ENCODE measurements around the gene CHST11. TPM values are rescaled to one million over a fixed set of nuclear protein-coding genes. Genes with fewer than 3 reads are reported as not detected.
"Not testable (repeated sequence)": the region's sequence is repeated elsewhere in the genome, so short reads cannot be mapped to it uniquely, and the experiment has no call there.

The CHST11 gene
- total RNA-seq, 2 donors from 2014 or later: 4.6 to 14.5 TPM

DNA sequence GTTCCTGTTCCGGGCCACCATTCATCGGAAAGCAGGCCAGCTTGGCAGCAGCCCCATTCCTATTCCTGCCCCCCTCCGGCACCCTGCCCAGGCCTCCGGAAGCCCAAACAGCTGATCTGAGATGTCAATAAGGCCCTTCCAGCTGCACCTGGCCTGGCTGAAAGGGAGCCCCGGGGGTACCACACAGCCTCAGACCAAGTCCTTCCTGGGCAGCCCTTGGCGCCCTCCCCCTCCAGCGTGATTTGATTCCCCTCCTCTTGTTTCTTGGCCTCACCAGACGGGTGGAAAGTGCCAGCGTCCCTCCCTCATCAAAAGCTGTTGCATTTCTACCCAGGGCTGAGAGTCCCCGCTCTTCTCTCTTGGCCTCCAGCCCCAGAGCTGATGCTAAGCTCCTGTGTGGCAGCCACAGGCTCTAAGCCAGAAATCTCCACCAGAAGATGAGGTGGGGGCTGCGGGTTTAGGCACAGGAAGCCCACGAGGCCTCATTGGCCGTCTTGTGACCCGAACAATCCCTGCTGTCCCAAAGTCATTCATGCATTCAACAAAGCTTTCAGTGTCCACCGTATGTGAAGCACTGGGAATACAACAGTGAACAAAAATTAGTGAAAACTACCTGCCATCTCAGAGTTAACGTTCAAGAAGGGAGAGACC is 285.9 kb downstream of the CHST11 start:
- peak in 1 of 4 donors; percentile 18 for DNase-seq

DNA sequence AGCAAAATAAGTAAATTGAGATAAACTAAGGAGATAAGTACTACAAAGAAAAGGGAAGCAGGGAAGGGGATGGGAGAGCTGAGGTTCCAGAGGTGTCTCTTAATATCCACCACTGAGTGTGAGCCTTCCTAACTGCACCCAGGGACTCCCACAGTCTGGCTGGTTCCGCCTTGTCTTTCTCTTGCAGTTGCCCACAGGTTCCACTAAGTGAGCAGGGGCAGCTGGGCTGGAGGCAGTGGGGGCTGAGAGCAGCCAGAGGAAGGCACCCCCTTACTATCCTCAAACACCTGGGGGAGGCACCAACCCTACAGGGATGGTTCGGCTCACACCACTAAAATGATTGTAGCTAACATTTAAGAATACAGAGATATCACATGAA is 286.4 kb downstream of the CHST11 start:
- ATAC-seq: no peak
- no peaks in the 10 kb centered on the region for H3K27me3 ChIP-seq
- no peak overlapping the region for H3K27ac ChIP-seq
- intact Hi-C loops (cut with DNase I): no loop called here
- no peaks in the 10 kb centered on the region for H3K4me1 ChIP-seq
- no peak overlapping the region for H3K4me3 ChIP-seq
- TF ChIP-seq, protein P1, sequence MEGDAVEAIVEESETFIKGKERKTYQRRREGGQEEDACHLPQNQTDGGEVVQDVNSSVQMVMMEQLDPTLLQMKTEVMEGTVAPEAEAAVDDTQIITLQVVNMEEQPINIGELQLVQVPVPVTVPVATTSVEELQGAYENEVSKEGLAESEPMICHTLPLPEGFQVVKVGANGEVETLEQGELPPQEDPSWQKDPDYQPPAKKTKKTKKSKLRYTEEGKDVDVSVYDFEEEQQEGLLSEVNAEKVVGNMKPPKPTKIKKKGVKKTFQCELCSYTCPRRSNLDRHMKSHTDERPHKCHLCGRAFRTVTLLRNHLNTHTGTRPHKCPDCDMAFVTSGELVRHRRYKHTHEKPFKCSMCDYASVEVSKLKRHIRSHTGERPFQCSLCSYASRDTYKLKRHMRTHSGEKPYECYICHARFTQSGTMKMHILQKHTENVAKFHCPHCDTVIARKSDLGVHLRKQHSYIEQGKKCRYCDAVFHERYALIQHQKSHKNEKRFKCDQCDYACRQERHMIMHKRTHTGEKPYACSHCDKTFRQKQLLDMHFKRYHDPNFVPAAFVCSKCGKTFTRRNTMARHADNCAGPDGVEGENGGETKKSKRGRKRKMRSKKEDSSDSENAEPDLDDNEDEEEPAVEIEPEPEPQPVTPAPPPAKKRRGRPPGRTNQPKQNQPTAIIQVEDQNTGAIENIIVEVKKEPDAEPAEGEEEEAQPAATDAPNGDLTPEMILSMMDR (IDR thresholded peaks at IDR 0.05): no peak
- no peak for TF ChIP-seq POLR2A (IDR thresholded peaks at IDR 0.05)
- WGBS, 2 donors: 91 to 100% methylated on average over 2 of the region's 2 CpGs
- H3K36me3 ChIP-seq (replicated peaks in 1 of 2; ENCODE audit: insufficient read depth in 1 of 2, low read depth in 2 of 2): no peaks in the 10 kb centered on the region
- no peak for DNase-seq
- no peaks in the 10 kb centered on the region for H3K9me3 ChIP-seq

More for the DNA sequence above, 285.9 kb downstream of the CHST11 start:
- H3K9me3 ChIP-seq: no peaks in the 10 kb centered on the region
- H3K27me3 ChIP-seq: no peaks in the 10 kb centered on the region
- WGBS, 2 donors: 68 to 70% methylated on average over 16 of the region's 16 CpGs
- H3K27ac ChIP-seq: no peak overlapping the region
- intact Hi-C loops (cut with DNase I): no loop called here
- TF ChIP-seq, protein P1 (IDR thresholded peaks at IDR 0.05): no peak
- TF ChIP-seq POLR2A (IDR thresholded peaks at IDR 0.05): no peak
- no peak for ATAC-seq
- no peaks in the 10 kb centered on the region for H3K4me1 ChIP-seq
- H3K4me3 ChIP-seq: no peak overlapping the region
- H3K36me3 ChIP-seq (replicated peaks in 1 of 2; ENCODE audit: insufficient read depth in 1 of 2, low read depth in 2 of 2): no peaks in the 10 kb centered on the region

DNA sequence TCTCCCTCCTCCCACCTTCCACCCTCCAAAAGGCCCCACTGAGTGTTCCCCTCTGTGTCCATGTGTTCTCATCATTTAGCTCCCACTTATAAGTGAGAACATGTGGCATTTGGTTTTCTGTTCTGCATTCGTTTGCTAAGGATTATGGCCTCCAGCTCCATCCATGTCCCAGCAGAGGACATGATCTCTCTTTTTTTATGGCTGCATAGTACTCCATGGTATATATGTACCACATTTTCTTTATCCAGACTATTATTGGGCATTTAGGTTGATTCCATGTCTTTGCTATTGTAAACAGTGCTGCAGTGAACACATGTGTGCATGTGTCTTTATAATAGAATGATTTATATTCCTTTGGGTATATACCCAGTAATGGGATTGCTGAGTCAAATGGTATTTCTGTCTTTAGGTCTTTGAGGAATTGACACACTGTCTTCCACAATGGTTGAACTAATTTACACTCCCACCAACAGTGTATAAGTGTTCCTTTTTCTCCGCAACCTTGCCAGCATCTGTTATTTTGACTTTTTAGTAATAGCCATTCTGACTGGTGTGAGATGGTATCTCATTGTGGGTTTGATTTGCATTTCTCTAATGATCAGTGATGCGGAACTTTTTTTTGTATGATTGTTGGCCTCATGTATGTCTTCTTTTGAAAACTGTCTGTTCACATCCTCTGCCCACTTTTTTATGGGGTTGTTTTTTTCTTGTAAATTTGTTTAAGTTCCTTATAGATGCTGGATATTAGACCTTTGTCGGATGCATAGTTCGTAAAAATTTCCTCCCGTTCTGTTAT is 287.2 kb downstream of the CHST11 start:
- H3K27me3 ChIP-seq; H3K4me3 ChIP-seq; DNase-seq; ATAC-seq; H3K36me3 ChIP-seq (replicated peaks in 1 of 2; ENCODE audit: insufficient read depth in 1 of 2, low read depth in 2 of 2); H3K27ac ChIP-seq; H3K4me1 ChIP-seq; H3K9me3 ChIP-seq; intact Hi-C loops (cut with DNase I): not testable (repeated sequence)
- 93 to 94% methylated on average over 6 of the region's 6 CpGs for WGBS, 2 donors

- H3K4me1 ChIP-seq: no peaks in the 10 kb centered on the region
- intact Hi-C loops (cut with DNase I): no loop called here
- TF ChIP-seq, protein P1 (IDR thresholded peaks at IDR 0.05): no peak
- TF ChIP-seq POLR2A (IDR thresholded peaks at IDR 0.05): no peak
These were observed 289.8 kb downstream of the CHST11 start for GRCh38 chr12:104746467-104747088.

DNA sequence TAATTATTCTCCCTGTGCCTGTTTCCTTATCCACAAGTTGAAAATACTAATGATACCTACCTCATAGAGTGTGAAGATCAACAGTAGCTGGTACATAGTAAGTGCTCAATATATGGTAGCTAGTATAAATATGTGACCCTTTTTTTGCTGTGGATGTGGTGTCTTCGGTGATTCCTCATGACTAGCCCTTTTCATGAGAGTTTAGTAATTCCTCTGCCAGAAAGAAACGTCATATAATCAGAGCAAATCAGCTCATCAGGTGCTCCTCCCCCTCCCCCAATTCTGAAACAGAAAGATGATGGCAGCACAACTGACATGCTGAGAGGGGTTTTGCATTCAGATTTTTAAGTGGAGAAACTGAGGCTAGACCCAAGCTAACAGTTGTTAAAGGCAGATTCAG is 290.6 kb downstream of the CHST11 start:
- H3K4me3 ChIP-seq: no peak overlapping the region
- intact Hi-C loops (cut with DNase I): no loop called here
- no peaks in the 10 kb centered on the region for H3K36me3 ChIP-seq (replicated peaks in 1 of 2; ENCODE audit: insufficient read depth in 1 of 2, low read depth in 2 of 2)
- no peak for ATAC-seq
- DNase-seq: no peak
- WGBS, 2 donors: 70 to 72% methylated on average over 2 of the region's 2 CpGs
- no peaks in the 10 kb centered on the region for H3K9me3 ChIP-seq
- no peaks in the 10 kb centered on the region for H3K27me3 ChIP-seq
- no peaks in the 10 kb centered on the region for H3K4me1 ChIP-seq
- no peak overlapping the region for H3K27ac ChIP-seq
- TF ChIP-seq, protein P1 (IDR thresholded peaks at IDR 0.05): no peak
- TF ChIP-seq POLR2A (IDR thresholded peaks at IDR 0.05): no peak

More at GRCh38 chr12:104746467-104747088, 289.8 kb downstream of the CHST11 start:
- Histone ChIP-seq H3K9me3 (no peaks in the 10 kb centered on the region), H3K27me3 (no peaks in the 10 kb centered on the region), H3K27ac (no peak overlapping the region), H3K36me3 (replicated peaks in 1 of 2; ENCODE audit: insufficient read depth in 1 of 2, low read depth in 2 of 2) (no peaks in the 10 kb centered on the region), H3K4me3 (no peak overlapping the region)
- 74 to 76% methylated on average over 6 of the region's 6 CpGs for WGBS, 2 donors
- ATAC-seq (no peak), DNase-seq (no peak)
